GM18951 (cell line): Measurements from ENCODE around the gene DCTPP1.

ENCODE experiments used
- POLR2A ChIP-seq: IDR thresholded peaks from 4 replicates; pipeline ENCODE4 v1.6.1; 2011; ENCODE audit warnings: mild to moderate bottlenecking; ENCODE audit not compliant: insufficient read length, insufficient read depth; ENCODE audit errors: extremely low read depth
- in situ Hi-C: fragments of 300-500 bp; cut with MboI; formaldehyde crosslinking; loops from one replicate; pipeline ENCODE4 v1.12.0; 2022; ENCODE audit warnings: low sequenced_read_pairs, mixed read lengths, inconsistent platforms; ENCODE audit not compliant: unreplicated experiment

The DCTPP1 gene

GRCh38 chr16:30439720-30440348 lies 10.0 kb upstream of the DCTPP1 start:
- no peak for TF ChIP-seq POLR2A
- in situ Hi-C loops, result no loop called here

GRCh38 chr16:30438835-30439234 lies 9.0 kb upstream of the DCTPP1 start:
- no peak for TF ChIP-seq POLR2A
- in situ Hi-C loops, result no loop called here

- TF ChIP-seq POLR2A, result no peak
These were observed 7.7 kb upstream of the DCTPP1 start for GRCh38 chr16:30437511-30438046.

GRCh38 chr16:30434852-30435251 lies 5.0 kb upstream of the DCTPP1 start:
- in situ Hi-C loops, result no loop called here
- no peak for TF ChIP-seq POLR2A

More at GRCh38 chr16:30437511-30438046, 7.7 kb upstream of the DCTPP1 start:
- in situ Hi-C loops, result no loop called here

GRCh38 chr16:30430428-30430970 lies 669 bp upstream of the DCTPP1 start:
- TF ChIP-seq POLR2A, result no peak
- in situ Hi-C loops, result no loop called here

GRCh38 chr16:30429418-30429677 lies 482 bp downstream of the DCTPP1 start:
- TF ChIP-seq POLR2A, result no peak
- in situ Hi-C loops, result no loop called here

GRCh38 chr16:30428055-30428454 lies 1.8 kb downstream of the DCTPP1 start:
- no peak for TF ChIP-seq POLR2A
- in situ Hi-C loops, result no loop called here

GRCh38 chr16:30421010-30421409 lies 8.8 kb downstream of the DCTPP1 start:
- in situ Hi-C loops, result loop anchor here (25.0 kb wide), 2 partner anchors 209 to 959 kb away; partner anchors contain the start of genes BOLA2, SLX1B and SULT1A4
- TF ChIP-seq POLR2A, result no peak

- in situ Hi-C loops, result loop anchor here (25.0 kb wide), 2 partner anchors 206 to 956 kb away; partner anchors contain the start of genes BOLA2, SLX1B and SULT1A4
These were observed 11.3 kb downstream of the DCTPP1 start for GRCh38 chr16:30418350-30419181.

GRCh38 chr16:30417529-30418349 lies 12.1 kb downstream of the DCTPP1 start:
- in situ Hi-C loops, result loop anchor here (25.0 kb wide), 2 partner anchors 205 to 955 kb away; partner anchors contain the start of genes BOLA2, SLX1B and SULT1A4
- TF ChIP-seq POLR2A, result peak; percentile 69

More at GRCh38 chr16:30418350-30419181, 11.3 kb downstream of the DCTPP1 start:
- TF ChIP-seq POLR2A, result no peak

- no peak for TF ChIP-seq POLR2A
- in situ Hi-C loops, result loop anchor here (25.0 kb wide), 2 partner anchors 205 to 955 kb away; partner anchors contain the start of genes BOLA2, SLX1B and SULT1A4
These were observed 13.0 kb downstream of the DCTPP1 start for GRCh38 chr16:30416624-30417528.

GRCh38 chr16:30416047-30416603 lies 13.7 kb downstream of the DCTPP1 start:
- in situ Hi-C loops, result loop anchor here (25.0 kb wide), 2 partner anchors 204 to 954 kb away; partner anchors contain the start of genes BOLA2, SLX1B and SULT1A4
- TF ChIP-seq POLR2A, result no peak
